ENCODE results near the gene ENOSF1.
A peak's percentile ranks its signal among the peaks of the same experiment; 100 is the strongest.
"Not testable (repeated sequence)": the region's sequence is repeated elsewhere in the genome, so short reads cannot be mapped to it uniquely, and the experiment has no call there.

ENOSF1 gene, protein sequence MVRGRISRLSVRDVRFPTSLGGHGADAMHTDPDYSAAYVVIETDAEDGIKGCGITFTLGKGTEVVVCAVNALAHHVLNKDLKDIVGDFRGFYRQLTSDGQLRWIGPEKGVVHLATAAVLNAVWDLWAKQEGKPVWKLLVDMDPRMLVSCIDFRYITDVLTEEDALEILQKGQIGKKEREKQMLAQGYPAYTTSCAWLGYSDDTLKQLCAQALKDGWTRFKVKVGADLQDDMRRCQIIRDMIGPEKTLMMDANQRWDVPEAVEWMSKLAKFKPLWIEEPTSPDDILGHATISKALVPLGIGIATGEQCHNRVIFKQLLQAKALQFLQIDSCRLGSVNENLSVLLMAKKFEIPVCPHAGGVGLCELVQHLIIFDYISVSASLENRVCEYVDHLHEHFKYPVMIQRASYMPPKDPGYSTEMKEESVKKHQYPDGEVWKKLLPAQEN
- 66.2 reads per million, percentile 74 among the genes with 10 or more reads in this experiment for total RNA-seq

DNA sequence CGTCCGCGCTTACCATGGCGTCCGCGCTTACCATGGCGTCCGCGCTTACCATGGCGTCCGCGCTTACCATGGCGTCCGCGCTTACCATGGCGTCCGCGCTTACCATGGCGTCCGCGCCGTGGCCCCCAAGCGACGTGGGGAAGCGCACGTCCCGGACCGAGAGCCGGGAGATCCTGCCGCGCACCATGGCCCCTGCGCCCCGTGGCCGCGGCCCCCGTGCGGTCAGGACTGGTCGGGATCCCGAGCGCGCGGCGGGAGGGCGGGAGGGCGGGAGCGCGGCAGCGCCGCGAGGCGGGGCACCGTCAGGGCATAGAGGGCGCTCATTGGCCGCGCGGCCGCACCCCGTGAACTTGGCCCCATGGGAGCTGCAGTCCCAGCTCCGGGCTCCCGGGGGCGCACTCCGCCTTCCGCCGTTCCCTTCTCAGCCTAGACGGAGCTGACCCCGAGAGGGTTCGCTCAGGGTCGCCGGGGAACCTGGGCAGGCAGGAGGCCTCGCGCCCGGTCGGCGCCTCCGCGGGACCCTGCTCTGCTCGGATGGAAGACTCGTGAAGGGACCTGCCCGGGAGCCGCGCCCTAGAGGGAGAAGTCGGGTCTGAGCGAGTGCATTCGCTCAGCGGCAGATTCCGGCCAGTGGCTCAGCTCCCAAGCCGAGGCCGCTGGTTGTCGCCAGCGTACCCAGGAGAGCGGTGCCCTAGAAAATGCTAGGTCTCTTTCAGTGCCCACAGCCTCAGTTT is at the start of gene ENOSF1:
TSS of gene ENOSF1 (minus strand) at position 230 of the 734 bp plus-strand sequence. CDS start at position 187, 43 bp downstream.
- peak; percentile 48 for DNase-seq

DNA sequence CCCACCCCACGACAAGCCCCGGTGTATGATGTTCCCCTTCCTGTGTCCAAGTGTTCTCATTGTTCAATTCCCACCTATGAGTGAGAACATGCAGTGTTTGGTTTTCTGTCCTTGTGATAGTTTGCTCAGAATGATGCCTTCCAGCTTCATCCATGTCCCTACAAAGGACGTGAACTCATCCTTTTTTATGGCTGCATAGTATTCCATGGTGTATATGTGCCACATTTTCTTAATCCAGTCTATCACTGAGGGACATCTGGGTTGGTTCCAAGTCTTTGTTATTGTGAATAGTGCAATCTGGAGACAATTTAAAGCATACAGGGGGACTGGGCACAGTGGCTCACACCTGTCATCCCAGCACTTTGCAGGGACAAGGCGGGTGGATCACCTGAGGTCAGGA is 47.4 kb upstream of the ENOSF1 start:
- DNase-seq: not testable (repeated sequence)

DNA sequence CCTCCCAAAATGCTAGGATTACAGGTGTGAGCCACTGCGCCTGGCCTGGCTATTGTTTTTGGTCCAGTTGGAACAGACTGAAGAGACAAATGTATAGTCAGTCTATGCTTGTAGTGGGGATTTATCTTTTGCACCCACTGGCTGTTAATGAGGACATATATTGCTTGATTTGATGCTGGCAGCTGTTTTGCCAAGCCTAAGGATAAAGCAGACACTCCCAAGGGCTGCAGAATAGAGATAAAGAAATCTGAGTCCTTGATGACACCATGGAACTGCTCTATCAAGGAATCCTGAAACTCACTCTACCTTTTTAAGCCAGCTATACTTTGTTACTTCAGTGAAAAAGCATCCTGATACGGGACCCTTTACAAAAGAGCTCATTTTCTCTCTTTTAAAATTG is 43.1 kb upstream of the ENOSF1 start:
- DNase-seq: no peak

DNA sequence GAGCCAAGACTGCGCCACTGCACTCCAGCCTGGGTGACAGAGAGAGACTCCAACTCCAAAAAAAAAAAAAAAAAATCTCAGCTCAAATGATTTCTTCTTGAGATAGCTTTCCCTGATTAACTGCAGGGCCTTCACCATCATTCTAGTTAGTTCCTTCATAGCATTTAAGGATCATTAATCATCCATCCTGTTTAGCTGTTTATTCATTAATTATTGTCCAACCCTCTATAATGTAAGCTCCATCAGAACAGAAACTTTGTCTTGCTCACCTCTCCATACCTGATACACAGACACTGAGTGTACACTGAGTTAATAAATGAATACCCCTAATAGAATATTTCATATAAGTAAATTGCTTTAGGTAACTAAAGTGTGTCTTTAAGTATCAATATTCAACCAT is 42.2 kb upstream of the ENOSF1 start:
- DNase-seq: no peak

DNA sequence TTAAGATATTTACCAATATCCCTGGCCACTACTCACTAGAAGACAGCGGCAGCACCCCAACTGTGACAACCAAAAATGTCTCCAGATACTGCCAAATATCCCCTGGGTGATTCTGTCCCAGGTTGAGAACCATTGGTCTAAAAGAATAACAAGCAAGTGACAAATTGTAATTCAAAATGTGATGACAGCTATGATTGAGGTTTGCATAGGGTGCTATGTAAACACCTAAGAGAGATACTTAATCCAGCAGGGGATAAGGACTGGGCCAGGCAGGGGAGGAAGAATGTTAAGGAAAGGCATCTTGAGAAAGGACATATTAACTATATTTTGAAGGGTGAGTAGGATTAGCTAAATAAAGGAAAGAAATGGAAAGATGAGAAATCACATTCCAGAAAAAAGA is 38.0 kb upstream of the ENOSF1 start:
- no peak for DNase-seq

DNA sequence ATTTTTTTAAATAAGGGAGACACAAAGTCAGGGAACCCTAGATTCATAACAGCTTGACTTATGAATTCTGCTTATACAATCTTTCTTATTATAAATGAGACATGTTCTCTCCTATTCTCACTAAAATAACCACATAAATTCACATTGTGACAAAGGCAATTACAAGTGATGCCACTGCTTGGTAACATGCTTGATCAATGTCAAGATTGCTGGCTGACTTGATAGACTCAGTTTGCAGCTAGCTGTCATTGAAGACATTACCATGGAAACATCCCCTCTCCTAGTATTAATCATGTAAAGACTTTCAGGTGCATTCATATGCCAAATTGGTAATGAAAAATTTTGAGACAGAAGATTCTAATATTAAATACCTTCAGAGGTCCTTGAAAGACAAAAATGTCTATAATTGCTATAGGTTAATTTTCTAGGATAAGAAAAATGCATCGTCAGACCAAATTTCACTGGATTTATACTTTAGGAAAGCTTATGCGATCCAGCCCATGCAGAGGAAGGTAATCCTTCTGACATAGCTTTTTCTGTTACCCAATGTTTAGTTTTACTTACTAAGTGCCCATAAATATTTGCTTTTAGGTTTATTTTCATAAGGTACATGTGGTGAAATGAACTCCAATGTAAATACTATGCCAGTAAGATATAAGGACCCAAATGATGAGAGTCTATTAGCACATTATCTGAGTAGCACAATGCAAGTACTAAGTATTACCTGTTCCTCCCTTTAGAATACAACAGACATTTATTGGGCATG is 32.6 kb upstream of the ENOSF1 start:
- DNase-seq: no peak

DNA sequence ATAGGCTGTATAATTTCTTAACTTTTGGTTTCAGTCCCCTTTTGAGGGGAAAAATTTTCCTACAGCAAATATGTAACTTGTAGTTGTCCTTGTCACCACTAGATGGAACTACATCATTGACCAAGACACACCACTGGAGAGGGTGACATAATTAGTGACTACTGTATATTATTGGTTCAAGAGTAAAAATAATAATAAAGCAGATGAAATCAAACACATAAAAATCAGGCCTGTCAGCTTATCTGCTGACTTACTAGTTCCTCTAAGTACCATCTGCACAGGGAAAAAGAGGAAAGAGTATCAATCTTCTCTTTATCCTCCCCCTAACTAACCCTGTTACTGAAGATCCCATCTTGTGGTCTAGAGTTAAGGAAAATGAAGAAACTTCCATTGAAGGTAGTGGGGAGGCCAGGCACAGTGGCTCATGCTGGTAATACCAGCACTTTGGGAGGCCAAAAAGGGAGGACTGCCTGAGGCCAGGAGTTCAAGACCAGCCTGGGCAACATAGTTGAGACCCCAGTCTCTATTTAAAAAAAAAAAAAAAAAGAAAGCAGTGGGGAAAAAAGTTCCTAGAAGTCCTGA is 29.6 kb upstream of the ENOSF1 start:
- no peak for DNase-seq

DNA sequence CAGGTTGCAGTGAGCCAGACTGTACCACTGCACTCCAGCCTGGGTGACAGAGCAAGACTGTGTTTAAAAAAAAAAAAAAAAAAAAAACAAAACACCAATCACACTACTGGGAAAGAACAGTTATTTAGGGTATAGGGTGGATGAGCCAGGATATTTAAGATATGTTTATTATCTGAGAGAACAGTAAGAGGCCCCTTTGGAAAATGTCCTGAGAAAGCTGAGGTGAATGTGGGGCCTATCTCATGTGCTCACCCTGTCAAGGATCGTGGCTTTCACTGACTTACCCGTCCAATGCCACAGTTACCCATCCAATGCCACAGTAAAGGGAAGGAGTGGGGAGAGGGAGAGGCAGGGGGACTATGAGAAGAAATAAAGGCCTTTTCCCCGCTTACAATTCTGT is 19.9 kb upstream of the ENOSF1 start:
- DNase-seq: no peak

DNA sequence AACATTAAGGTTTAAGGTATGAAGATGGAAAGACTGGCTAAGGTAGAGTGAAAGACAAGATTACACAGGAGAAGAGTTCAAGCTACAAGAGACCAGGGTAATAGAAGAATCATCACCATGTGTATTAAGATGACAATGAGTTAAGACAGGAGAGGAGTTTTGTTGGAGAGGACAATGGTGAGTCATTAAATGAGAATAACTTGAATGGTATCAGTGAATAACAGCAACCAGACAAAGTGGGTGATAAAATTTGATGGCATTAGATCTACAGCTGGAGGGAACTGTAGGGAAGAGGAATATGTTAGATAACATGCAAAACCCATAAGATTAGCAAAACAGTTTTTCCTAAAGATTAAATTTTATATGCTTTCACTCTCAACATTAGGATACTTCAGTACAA is 18.8 kb upstream of the ENOSF1 start:
- no peak for DNase-seq

DNA sequence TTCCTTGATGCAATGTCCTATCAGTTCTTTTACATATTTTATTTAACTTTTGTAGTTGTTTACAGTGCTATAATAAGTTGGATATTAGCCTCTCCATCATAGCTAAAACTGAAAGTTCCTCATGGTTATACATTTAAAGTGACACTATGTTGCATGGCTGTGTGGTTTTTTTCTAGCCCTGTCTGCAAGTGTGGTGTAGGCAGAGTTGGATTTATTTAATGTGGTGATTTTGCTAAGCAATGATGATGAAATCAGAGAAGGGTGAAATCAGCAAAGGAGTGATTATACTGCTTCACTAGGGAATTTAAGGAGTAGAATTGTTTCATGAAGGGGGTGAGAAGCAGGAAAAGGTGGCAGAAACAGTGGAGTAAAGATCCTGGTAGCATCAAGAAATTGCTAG is 18.3 kb upstream of the ENOSF1 start:
- no peak for DNase-seq

DNA sequence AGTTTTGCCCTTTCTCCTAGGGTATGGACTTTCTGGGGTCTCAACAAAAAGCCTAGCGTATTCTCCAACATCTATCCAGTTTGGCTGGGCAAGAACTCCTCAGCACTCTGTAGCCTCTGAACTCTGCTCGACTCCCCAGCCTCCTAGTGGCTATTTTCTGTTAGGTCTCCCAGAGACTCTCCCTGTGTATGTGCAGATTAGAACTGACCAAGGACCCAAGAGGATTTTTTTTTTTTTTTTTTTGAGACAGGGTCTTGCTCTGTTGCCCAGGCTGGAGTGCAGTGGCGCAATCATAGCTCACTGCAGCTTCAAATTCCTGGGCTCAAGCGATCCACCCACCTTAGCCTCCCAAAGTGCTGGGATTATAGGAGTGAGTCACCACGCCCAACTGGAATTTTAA is 17.7 kb upstream of the ENOSF1 start:
- DNase-seq: not testable (repeated sequence)

DNA sequence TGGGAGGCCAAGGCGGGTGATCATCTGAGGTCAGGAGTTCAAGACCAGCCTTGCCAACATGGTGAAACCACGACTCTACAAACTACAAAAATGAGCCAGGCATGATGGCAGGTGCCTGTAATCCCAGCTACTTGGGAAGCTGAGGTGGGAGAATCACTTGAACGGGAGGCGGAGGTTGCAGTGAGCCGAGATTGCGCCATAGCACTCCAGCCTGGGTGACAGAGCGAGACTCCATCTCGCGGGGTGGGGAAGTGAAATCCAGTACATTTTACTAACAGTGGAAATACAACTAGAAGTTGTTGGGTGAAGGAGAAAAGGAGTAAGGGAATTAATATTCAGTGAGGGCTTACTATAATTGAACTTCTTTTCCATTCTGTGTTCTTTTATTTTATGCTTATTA is 13.2 kb upstream of the ENOSF1 start:
- DNase-seq: no peak

DNA sequence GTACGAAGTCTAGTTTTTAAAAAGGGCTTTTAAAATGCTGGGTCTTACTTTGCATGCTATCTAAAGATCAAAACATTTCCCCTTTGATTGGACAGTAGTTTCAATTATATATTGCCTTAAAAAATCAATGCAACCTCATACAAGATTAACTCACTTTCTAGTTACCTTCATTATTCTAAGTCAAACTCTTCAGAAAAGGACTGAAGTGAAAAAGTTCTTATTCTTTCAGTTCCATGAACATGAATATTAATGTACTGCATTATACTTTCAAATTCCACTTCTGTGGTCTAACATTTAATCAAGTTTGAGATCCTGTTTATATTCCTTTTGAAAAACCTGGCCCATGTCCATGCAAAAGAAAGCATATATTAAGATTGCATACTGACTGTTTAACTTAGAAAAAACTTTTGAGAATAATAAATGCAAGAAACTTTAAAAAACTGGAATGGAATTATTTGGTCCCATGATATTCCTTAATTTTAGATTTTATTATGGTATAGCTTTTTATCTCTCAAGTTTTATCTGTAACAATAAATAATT is 11.2 kb upstream of the ENOSF1 start:
- no peak for DNase-seq

DNA sequence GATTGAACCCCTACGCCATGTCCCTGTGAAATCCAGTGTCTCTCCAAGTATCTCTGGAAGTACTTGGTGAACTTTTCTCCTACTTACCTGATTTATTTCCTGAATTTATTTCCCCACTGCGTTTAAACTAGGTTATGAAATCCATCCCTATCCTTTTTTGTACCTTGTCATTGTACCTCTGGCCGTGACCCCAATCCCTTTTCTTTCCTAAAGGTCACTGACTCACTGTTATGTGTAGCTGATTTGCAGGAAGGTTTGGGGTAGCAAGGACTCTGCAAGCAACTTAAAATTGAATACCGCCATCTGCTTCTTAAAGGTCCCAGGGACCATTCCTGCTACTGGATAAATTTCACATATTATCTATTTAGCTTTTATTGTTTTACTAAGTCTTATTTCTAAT is 4.6 kb upstream of the ENOSF1 start:
- DNase-seq: no peak

DNA sequence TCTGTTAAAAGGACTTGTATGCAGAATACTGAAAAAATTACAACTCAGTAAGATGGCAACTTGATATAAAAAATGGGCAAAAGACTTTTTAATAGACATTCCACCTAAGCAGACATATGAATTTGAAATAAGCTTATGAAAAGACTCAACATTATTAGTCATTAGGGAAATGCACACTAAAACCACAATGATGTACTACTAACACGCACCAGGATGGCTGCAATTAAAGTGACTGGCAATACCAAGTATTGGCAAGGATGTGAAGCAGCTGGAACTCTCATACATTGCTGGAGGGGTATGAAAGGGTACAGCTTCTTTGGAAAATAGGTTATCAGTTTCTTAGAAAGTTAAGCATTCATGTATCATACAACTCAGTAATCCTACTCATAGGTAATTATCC is 3.2 kb upstream of the ENOSF1 start:
- DNase-seq: no peak

DNA sequence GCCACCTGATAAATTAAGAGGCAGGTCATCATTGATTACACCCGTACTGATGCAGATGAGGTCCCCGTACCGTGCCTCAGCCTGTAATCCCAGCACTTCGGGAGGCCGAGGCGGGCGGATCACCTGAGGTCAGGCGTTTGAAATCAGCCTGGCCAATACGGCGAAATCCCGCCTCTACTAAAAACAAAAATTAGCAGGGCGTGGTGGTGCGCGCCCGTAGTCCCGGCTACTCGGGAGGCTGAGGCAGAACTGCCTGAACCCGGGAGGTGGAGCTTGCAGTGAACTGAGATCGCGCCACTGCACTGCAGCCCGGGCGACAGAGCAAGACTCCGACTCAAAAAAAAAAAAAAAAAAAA is 683 bp upstream of the ENOSF1 start:
- DNase-seq: no peak

DNA sequence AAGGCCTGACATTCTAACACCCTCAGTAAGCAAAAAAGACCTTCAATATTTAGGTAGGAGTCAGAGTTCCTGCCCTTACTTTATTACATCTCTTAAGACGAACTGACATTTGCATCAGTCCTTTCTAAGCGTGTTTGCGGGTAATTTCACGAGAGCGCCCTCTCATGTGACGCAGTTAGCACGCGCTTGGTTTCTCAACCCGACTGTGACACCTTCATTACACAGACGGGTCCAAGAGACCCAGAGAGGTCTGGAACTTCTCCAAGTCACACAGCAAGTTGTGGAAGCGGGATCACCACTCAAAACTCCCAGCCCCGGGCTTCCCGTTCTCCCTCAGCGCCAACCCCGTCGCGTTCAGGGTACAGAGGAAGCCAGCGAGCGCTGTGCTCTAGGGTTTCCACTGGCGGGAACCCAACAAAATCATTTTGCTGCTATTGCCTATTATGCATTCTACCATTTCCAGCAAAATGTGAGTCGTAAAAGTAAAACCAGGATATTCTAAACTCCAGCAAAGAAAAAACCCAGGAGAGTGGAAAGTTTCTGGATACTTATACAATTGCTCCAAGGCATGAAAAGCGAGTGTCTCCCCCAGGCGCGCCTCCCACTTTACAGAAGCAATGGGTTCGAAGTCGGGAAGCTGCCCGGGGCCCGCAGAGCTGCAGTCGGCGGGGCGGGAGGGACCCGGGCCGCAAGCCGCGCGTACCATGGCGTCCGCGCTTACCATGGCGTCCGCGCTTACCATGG is 601 bp downstream of the ENOSF1 start:
- DNase-seq: peak; percentile 63

DNA sequence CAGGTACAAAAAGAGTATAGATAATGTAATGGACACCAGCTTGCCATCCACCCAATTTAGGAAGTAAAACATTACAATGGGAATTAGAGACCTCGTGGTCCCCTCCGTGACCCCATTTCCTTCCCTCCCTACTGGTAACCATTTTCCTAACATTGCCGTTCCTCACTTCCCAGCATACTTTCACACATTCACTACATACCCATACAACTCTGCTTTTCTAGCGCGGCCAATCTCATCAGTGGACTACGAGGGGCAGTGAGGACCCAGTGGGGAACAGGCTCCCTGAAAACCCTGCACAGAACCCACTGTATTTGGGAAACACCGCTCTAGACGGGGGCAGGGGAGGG is 1.1 kb downstream of the ENOSF1 start:
- DNase-seq: no peak

DNA sequence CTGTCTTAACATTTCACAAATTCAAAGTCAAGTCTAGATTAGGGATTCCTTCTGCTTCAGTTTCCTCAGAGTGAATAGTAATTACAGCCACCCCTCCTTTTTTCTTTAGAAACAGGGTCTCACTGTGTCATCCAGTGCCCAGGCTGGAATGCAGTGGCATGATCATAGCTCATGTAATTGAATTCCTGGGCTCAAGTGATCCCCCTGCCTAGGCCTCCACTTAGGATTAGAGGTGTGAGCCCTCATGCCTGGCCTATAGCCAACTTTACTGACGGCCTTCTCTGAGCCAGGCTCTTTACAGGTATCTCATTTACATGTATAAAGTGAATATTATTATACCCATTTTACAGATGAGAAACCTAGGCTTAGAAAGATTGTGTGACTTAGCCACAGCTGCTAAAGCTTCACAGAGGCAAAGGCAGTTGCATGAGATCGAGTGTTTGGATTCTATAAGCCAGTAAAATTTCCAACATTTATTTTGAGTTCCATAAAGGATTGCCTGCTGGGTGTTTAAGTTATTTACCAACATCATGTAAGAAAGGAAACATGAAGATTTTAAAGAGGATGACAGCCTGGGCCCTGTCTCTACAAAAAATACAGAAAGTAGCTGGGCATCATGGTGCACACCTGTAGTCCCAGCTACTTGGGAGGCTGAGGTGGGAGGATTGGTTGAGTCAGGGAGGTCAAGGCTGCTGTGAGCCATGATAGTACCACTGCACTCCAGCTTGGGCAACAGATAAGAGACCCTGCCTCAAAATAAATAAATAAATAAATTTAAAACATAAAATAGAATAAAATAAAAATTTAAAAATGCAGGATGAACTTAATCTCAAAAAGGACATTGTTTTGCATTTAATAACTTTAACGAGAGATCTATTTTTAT is 1.8 kb downstream of the ENOSF1 start:
- DNase-seq: no peak

DNA sequence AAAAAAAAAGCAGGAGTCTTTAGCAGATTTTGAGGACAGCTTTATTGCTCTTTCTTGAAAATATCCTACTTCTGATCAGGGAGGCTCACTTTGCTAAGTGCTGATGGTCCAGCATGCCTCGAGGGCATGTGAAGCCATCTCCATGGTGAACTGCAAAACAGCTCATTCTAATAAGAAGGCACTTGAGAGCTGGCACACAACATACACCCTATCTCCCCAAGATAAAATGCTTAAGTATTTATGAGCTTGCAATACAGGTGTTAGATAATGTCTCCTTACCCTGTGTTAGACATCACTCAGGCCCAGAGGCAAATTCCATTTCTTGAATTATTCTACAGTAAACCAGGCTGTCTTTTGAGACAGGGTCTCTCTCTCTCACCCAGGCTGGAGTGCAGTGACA is 2.7 kb downstream of the ENOSF1 start:
- DNase-seq: no peak

DNA sequence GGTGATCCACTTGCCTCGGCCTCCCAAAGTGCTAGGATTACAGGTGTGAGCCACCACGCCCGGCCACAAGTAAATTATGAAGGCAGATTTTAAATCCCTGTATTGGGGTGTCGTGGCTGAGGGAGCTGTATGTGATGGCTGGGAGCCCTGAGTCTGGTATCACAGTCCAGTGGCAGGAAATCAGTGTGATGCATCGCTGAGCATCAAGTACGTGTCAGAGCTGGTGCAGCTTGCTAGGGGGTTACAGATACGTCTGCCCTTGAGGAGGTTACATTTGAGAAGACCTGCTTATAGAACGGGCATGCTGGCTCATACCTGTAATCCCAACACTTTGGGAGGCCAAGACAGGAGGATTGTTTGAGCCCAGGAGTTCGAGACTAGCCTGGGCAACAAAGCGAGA is 4.3 kb downstream of the ENOSF1 start:
- no peak for DNase-seq

Measured in effector CD4-positive, alpha-beta T cell (primary cell).